Measurements from ENCODE around the gene SEMA6C.
A peak's percentile ranks its signal among the peaks of the same experiment; 100 is the strongest.
"Not testable (repeated sequence)": the region's sequence is repeated elsewhere in the genome, so short reads cannot be mapped to it uniquely, and the experiment has no call there.

The SEMA6C gene

GRCh38 chr1:151146412-151147131 lies at the start of gene SEMA6C:
TSS of gene SEMA6C (minus strand) at chr1:151146631. CDS start at chr1:151142621, 4,010 bp downstream.
- DNase-seq, result peak; percentile 54

GRCh38 chr1:151194894-151195594 lies 48.6 kb upstream of the SEMA6C start:
- not testable (repeated sequence) for DNase-seq

GRCh38 chr1:151193856-151194255 lies 47.4 kb upstream of the SEMA6C start:
- no peak for DNase-seq

GRCh38 chr1:151193304-151193703 lies 46.9 kb upstream of the SEMA6C start:
- no peak for DNase-seq

GRCh38 chr1:151192047-151192446 lies 45.6 kb upstream of the SEMA6C start:
- DNase-seq, result no peak

GRCh38 chr1:151189637-151190445 lies 43.4 kb upstream of the SEMA6C start, which contains the start of gene VPS72:
TSS of gene VPS72 (minus strand) at chr1:151190197. CDS start at chr1:151190121, 76 bp downstream.
- peak; percentile 91 for DNase-seq

GRCh38 chr1:151188667-151189066 lies 42.2 kb upstream of the SEMA6C start:
- not testable (repeated sequence) for DNase-seq

GRCh38 chr1:151187205-151187604 lies 40.8 kb upstream of the SEMA6C start:
- peak; percentile 39 for DNase-seq

- no peak for DNase-seq
Measured at GRCh38 chr1:151184211-151184610, 37.8 kb upstream of the SEMA6C start.

- DNase-seq, result no peak
Measured at GRCh38 chr1:151176514-151177045, 30.1 kb upstream of the SEMA6C start.

GRCh38 chr1:151175863-151176262 lies 29.4 kb upstream of the SEMA6C start, which contains the start of gene TMOD4:
TSS of gene TMOD4 (minus strand) at chr1:151175981. CDS start at chr1:151174875, 1,106 bp downstream.
- DNase-seq, result no peak

GRCh38 chr1:151175041-151175741 lies 28.8 kb upstream of the SEMA6C start:
- DNase-seq, result no peak

GRCh38 chr1:151171190-151171589 lies 24.8 kb upstream of the SEMA6C start:
- DNase-seq, result no peak

GRCh38 chr1:151167116-151167515 lies 20.7 kb upstream of the SEMA6C start:
- DNase-seq, result no peak

- no peak for DNase-seq
Measured at GRCh38 chr1:151166505-151166956, 20.1 kb upstream of the SEMA6C start.

GRCh38 chr1:151165738-151166504 lies 19.5 kb upstream of the SEMA6C start, which contains the start of the genes LYSMD1 and SCNM1:
TSS of gene LYSMD1 (minus strand) at chr1:151165902. CDS start at chr1:151165258, 644 bp downstream.
TSS of gene SCNM1 (plus strand) at chr1:151166144. CDS start at chr1:151166153, 9 bp downstream.
- DNase-seq, result peak; percentile 97

- DNase-seq, result no peak
Measured at GRCh38 chr1:151165281-151165737, 18.9 kb upstream of the SEMA6C start.

GRCh38 chr1:151164732-151165280 lies 18.4 kb upstream of the SEMA6C start:
- DNase-seq, result no peak

GRCh38 chr1:151159373-151159772 lies 12.9 kb upstream of the SEMA6C start:
- no peak for DNase-seq

GRCh38 chr1:151158751-151159251 lies 12.4 kb upstream of the SEMA6C start:
- no peak for DNase-seq

Data from NCI-H2081 treated with DMSO at 0.1 percent for 48 hours (cell line).